ENCODE measurements around the gene UQCR11.

The UQCR11 gene

GRCh38 chr19:1608359-1609102, 3.3 kb upstream of the UQCR11 start:
- Histone ChIP-seq H3K9me3 (replicated peaks; ENCODE audit: insufficient read depth, low read length) (no peaks in the 10 kb centered on the region), H3K4me2 (ENCODE audit: low read depth, low read length) (no peak overlapping the region), H3K27me3 (replicated peaks; ENCODE audit: insufficient read depth, low read length) (no peaks in the 10 kb centered on the region), H3K4me3 (ENCODE audit: low read length) (no peak overlapping the region), H3K4me1 (ENCODE audit: low read length) (peaks cover 8% of the 10 kb centered on the region; the same call in 1 of the 2 replicates), H3K36me3 (replicated peaks; ENCODE audit: insufficient read depth, low read length) (peaks cover 10% of the 10 kb centered on the region), H3K79me2 (ENCODE audit: low read length) (peaks cover 24% of the 10 kb centered on the region), H4K20me1 (ENCODE audit: insufficient read depth, low read length) (no peaks in the 10 kb centered on the region), H3K9ac (ENCODE audit: low read length) (no peak overlapping the region), H3K27ac (ENCODE audit: low read length) (no peak overlapping the region), H3F3A (ENCODE audit: insufficient read depth, low read length) (peaks cover 56% of the 10 kb centered on the region), H3K9me2 (replicated peaks; ENCODE audit: insufficient read depth, low read length) (no peaks in the 10 kb centered on the region), H2AFZ (ENCODE audit: low read length) (no peak overlapping the region)
- DNase-seq = no peak
- TF ChIP-seq EZH2phosphoT487 (IDR thresholded peaks at IDR 0.05; ENCODE audit: low read length) = no peak
- no peak for TF ChIP-seq EZH2 (optimal IDR thresholded peaks at IDR 0.05; ENCODE audit: low read depth, low read length)
- no peak for TF ChIP-seq CTCF (IDR thresholded peaks at IDR 0.05; ENCODE audit: low read length)

- Histone ChIP-seq H4K20me1 (ENCODE audit: insufficient read depth, low read length) (no peaks in the 10 kb centered on the region; the same call in 1 of the 2 replicates), H3K4me1 (ENCODE audit: low read length) (peaks cover 8% of the 10 kb centered on the region; the same call in 1 of the 2 replicates), H2AFZ (ENCODE audit: low read length) (peak overlapping the region; percentile 68), H3F3A (ENCODE audit: insufficient read depth, low read length) (peaks cover 52% of the 10 kb centered on the region), H3K36me3 (replicated peaks; ENCODE audit: insufficient read depth, low read length) (peaks cover 3% of the 10 kb centered on the region), H3K9me2 (replicated peaks; ENCODE audit: insufficient read depth, low read length) (no peaks in the 10 kb centered on the region), H3K27ac (ENCODE audit: low read length) (peak overlapping the region; percentile 77; the same call in 1 of the 2 replicates), H3K79me2 (ENCODE audit: low read length) (peaks cover 41% of the 10 kb centered on the region), H3K4me2 (ENCODE audit: low read depth, low read length) (peak overlapping the region; percentile 97), H3K9ac (ENCODE audit: low read length) (peak overlapping the region; percentile 86), H3K9me3 (replicated peaks; ENCODE audit: insufficient read depth, low read length) (no peaks in the 10 kb centered on the region), H3K4me3 (ENCODE audit: low read length) (peak overlapping the region; percentile 91), H3K27me3 (replicated peaks; ENCODE audit: insufficient read depth, low read length) (no peaks in the 10 kb centered on the region)
- TF ChIP-seq EZH2 (optimal IDR thresholded peaks at IDR 0.05; ENCODE audit: low read depth, low read length) (no peak), CTCF (IDR thresholded peaks at IDR 0.05; ENCODE audit: low read length) (no peak), EZH2phosphoT487 (IDR thresholded peaks at IDR 0.05; ENCODE audit: low read length) (no peak)
- DNase-seq = no peak
Observed at GRCh38 chr19:1606138-1606651, 933 bp upstream of the UQCR11 start.

- no peak overlapping the region for H3K4me3 ChIP-seq (ENCODE audit: low read length)
- H3K4me1 ChIP-seq (ENCODE audit: low read length) = peaks cover 8% of the 10 kb centered on the region; the same call in 1 of the 2 replicates
- no peak overlapping the region for H2AFZ ChIP-seq (ENCODE audit: low read length)
- H4K20me1 ChIP-seq (ENCODE audit: insufficient read depth, low read length) = no peaks in the 10 kb centered on the region; the same call in 1 of the 2 replicates
- H3K4me2 ChIP-seq (ENCODE audit: low read depth, low read length) = no peak overlapping the region
- peaks cover 70% of the 10 kb centered on the region for H3K79me2 ChIP-seq (ENCODE audit: low read length)
- no peak for DNase-seq
- H3F3A ChIP-seq (ENCODE audit: insufficient read depth, low read length) = peaks cover 18% of the 10 kb centered on the region
- no peaks in the 10 kb centered on the region for H3K27me3 ChIP-seq (replicated peaks; ENCODE audit: insufficient read depth, low read length)
- no peaks in the 10 kb centered on the region for H3K9me2 ChIP-seq (replicated peaks; ENCODE audit: insufficient read depth, low read length)
- H3K9ac ChIP-seq (ENCODE audit: low read length) = no peak overlapping the region
- TF ChIP-seq CTCF (IDR thresholded peaks at IDR 0.05; ENCODE audit: low read length) = no peak
- TF ChIP-seq EZH2 (optimal IDR thresholded peaks at IDR 0.05; ENCODE audit: low read depth, low read length) = no peak
- no peak for TF ChIP-seq EZH2phosphoT487 (IDR thresholded peaks at IDR 0.05; ENCODE audit: low read length)
- H3K27ac ChIP-seq (ENCODE audit: low read length) = no peak overlapping the region
- no peaks in the 10 kb centered on the region for H3K9me3 ChIP-seq (replicated peaks; ENCODE audit: insufficient read depth, low read length)
- peaks cover 2% of the 10 kb centered on the region; the same call in 1 of the 2 replicates for H3K36me3 ChIP-seq (replicated peaks; ENCODE audit: insufficient read depth, low read length)
Observed at GRCh38 chr19:1602091-1602707, 3.1 kb downstream of the UQCR11 start.

Data from MM.1S (cell line).